ENCODE data around the gene LRRC9.
"Not testable (repeated sequence)": the region's sequence is repeated elsewhere in the genome, so short reads cannot be mapped to it uniquely, and the experiment has no call there.

Gene LRRC9

GRCh38 chr14:59959668-59960067, 39.7 kb downstream of the LRRC9 start:
- no peak for DNase-seq

GRCh38 chr14:59961518-59962062, 41.6 kb downstream of the LRRC9 start:
- DNase-seq = no peak

GRCh38 chr14:59964251-59965007, 44.5 kb downstream of the LRRC9 start:
- no peak for DNase-seq

GRCh38 chr14:59969319-59969718, 49.4 kb downstream of the LRRC9 start:
- DNase-seq = no peak

DNA sequence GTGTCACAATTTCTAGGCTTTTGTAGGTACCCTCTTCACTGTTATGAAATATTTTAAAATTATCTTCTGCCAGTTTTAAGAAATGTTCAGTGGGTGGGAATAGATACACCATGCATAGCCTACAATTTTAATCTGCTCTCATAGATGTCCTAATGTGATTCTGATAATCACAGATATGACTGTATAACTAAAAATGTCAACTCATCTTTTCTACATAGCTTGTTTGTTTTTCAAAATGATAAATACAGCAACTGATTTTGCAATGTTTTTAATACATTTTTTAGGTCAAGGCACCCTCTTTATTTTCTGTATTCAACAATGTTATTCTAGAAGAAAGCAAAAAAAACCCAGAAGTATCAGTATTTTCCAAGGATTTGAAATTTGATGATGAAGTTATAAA, 61.6 kb downstream of the LRRC9 start:
- DNase-seq = no peak

DNA sequence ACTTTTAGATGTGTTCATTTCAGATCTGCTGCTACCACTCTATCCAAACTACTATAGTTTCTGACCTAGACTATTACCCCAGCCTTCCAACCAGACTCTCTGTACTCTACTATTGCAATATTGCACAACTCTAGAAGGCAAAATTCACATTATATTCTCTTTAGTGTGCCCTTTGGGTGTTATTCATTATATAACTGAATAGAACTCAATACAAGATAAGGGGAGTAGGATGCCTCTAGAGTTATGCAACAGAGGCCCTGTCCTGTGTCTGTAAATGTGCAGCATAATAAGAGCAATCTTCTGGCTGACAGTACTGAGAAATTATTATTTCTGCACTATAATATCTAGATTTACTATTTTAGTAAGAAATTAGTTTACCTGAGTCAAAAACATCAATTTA, 63.1 kb downstream of the LRRC9 start:
- DNase-seq = no peak

GRCh38 chr14:59986556-59987059, 66.7 kb downstream of the LRRC9 start:
- DNase-seq = no peak

DNA sequence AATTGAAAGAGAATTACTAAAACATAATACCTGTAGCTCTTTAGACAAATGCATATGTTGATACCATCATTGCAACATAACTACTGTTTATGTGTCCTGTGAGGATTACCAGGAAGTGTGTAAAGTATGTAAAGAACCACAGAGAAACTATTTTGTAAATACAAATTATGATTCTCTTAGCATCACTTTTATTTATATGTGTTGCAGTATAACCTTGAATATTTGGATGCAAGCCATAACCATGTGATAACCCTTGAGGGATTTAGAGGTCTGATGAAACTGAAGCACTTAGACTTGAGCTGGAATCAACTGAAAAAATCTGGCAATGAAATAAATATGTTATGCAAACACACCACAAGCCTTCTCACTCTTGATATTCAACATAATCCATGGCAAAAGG, 77.5 kb downstream of the LRRC9 start:
- no peak for DNase-seq

DNA sequence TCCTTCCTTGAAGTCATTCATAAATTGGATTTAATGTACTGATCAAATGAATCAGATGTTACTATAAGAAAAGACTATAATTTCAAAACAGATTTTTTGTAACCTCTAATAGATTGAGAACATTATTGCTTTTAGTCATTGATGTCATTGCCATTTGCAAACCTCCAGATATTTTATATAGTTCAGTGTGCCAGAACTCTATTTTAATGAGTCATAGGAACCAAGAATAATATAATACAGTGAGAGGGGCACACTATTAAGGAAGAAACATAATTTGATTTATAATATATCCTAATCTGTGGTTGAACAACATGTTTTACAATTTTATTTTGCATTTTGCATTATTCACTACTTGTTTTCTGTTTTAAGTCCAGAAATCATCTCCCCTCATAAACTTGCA, 78.0 kb downstream of the LRRC9 start:
- no peak for DNase-seq

DNA sequence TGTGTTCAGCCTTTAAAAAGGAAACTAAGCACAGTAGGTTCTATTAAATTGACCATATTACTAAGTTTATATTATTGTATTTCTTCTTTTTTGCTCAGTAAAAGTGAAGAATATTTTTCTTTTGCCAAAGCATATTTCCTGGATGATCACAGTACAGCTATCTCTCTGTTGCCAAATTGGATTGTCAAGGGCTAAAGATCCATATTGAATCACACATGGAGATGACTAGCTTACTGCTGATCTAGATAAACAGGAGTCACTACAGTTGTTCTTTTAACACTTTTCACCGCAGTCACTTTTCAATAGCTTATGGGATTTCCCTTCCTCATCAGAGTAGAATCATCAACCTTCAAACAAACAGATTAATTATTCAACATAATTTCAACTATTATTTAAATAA, 78.6 kb downstream of the LRRC9 start:
- DNase-seq = no peak

DNA sequence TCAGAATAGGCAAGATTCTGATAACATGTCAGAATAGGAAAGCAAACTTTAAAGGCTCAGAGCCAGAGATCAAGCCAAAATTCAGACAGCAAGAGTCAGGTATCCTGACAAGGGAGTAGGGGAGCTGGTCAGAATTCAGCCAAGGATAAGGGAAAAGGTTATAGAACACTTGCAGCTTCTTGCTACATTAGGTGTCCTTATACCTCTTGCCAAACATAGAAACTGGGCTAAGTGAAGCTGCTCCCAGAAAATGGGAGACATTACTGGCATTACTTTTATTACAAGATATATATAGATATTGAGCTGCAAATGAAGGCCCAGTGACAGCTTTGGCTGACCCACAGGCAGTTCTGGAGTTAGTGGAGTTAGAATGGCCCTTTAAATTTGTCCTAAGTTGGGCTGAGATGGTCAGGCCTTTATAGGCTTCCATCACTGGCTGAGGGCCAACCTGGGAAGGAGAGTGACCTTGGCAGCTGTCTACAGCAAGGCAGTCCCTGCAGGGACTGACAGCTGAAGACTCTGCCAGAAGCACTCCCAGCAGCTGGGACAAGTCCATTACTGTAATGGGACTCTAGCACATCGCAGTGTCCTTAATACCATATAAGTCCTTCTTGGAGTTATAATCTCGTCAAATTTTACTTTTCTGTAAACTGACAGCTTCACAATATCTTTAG, 83.0 kb downstream of the LRRC9 start:
- DNase-seq = no peak

GRCh38 chr14:60003991-60004390, 84.0 kb downstream of the LRRC9 start:
- DNase-seq = no peak

DNA sequence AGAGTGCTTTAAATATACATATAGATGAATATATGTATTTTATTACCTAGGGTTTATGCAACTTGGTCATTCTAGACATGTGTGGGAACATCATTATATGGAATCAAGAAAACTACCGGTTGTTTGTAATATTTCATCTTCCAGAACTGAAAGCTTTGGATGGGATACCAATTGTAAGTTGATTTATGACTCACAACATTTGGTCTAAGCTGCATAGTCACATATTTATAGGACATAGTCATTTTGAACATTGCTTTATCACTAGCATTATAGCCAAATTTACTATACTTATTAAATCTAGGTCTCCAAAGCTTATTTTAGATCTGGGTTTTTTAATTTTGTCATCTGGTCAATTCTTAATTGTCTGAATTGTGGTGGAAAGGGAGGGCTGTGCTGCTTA, 88.1 kb downstream of the LRRC9 start:
- no peak for DNase-seq

DNA sequence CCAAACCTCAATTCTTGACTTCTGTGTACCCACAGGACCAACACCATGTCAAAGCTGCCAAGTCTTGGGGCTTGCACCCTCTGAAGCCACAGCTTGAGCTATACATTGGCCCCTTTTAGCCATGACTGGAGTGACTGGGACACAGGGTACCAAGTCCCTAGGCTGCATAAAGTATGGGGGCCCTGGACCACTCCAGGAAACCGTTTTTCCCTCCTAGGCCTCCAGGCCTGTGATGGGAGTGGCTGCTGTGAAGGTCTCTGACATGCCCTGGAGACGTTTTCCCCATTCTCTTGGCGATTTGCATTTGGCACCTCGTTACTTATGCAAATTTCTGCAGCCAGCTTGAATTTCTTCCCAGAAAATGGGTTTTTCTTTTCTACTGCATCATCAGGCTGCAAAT, 90.3 kb downstream of the LRRC9 start:
- not testable (repeated sequence) for DNase-seq

- no peak for DNase-seq
Observed at GRCh38 chr14:60014402-60014801, 94.5 kb downstream of the LRRC9 start.

DNA sequence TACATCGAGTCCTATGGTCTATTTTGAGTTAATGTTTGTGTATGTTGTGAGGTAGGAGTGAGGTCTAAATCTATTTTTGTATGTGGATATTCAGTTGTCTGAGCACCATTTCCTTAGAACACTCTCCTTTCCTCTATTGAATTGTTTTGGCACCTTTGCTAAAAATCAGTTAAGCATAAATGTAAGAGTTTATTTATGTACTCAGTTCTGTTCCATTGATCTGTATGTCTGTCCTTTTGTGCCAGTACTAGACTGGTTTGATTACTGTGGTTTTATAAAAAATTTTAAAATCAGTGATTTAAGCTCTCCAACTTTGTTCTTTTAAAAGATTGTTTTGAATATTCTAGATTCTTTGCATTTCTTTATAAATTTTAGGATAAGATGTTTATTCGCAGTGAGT, 101.7 kb downstream of the LRRC9 start:
- no peak for DNase-seq

DNA sequence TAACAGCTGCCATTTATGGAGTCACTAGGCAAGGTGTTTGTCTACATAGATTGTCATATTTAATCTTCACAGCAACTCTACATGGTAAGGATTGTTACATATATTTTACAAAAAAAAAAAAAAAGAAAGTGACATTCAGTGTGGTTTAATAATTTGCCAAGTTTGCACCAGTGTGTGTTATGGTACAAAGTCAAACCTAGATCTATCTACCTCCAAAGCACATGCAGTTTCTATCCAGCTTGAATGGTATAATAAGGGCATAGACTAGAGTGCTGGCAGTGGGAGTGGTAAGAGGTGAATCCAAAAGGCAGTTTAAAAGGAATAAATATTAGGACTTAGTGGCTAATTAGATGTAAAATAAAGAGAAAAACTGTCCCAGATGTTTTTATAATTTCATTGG, 105.6 kb downstream of the LRRC9 start:
- DNase-seq = no peak

- no peak for DNase-seq
Observed at GRCh38 chr14:60035177-60035576, 115.2 kb downstream of the LRRC9 start.

GRCh38 chr14:60047976-60048375, 128.0 kb downstream of the LRRC9 start:
- not testable (repeated sequence) for DNase-seq

- no peak for DNase-seq
Observed at GRCh38 chr14:60051721-60052221, 131.8 kb downstream of the LRRC9 start.

GRCh38 chr14:60058087-60058486, 138.1 kb downstream of the LRRC9 start:
- DNase-seq = no peak

DNA sequence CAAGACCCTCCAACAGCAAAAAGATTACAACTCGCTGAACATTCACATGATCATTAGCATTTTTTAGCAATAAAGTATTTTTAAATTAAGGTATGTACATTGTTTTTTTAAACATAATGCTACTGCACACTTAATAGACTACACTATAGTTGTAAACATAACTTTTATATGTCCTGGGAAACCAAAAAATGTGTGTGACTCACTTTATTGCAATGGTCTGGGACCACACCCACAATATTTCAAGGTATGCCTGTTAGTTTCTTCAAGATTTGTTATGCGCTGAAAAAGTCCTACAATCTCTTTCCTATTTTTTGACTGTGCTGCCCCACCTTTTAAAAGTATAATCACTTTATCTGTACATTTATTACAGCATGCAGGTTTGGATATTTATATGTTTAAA, 141.4 kb downstream of the LRRC9 start:
- no peak for DNase-seq

DNA sequence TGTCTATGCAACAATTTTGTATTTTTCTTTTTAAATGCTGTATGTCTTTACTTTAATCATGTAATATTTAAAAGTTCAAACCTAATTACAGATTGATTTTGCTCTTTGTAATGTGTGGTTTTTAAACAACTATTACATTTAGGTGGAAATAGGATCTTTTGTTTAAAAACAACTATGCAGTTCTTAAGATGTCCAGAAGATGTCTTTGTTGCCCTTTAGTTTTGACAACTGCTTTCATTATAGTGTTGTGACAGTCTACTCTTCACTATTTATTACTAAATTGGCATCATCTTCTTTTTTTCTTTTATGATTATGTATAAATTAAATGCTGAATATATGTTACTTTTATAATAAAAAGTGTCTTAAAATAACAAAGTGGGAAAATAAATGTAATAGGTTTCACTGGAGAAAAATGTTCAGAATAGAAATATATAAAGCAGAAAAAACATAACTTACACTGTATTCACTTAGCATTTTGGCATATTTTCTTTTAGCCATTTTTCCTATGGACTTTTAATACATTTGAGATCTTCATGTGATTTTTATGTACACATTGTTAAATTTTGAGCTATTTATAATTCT, 144.6 kb downstream of the LRRC9 start:
- DNase-seq = no peak

- no peak for DNase-seq
Observed at GRCh38 chr14:60067882-60068281, 147.9 kb downstream of the LRRC9 start.

All from stimulated activated CD4-positive, alpha-beta T cell treated with anti-CD3 and anti-CD28 coated beads, Interleukin-2, amount 100 ng/mL, for 24 hours (primary cell).